DOHH2 (cell line): ENCODE measurements around the gene KCNN3.

ENCODE experiments used
- EZH2phosphoT487 ChIP-seq: fragments of 200-600 bp; sonication (generic); IDR thresholded peaks from 2 replicates; pipeline ENCODE4 v1.6.1; 2017; ENCODE audit warnings: borderline replicate concordance, mild to moderate bottlenecking, antibody characterized with exemption, low read length, moderate library complexity, mixed read lengths
- TF ChIP-seq, protein P1 (sequence below): fragments of 200-600 bp; sonication (generic); IDR thresholded peaks from one replicate; pipeline ENCODE4 v1.5.1; 2014; ENCODE audit warnings: antibody characterized with exemption, mild to moderate bottlenecking, low read depth, low read length; ENCODE audit not compliant: poor library complexity, severe bottlenecking

DNA sequence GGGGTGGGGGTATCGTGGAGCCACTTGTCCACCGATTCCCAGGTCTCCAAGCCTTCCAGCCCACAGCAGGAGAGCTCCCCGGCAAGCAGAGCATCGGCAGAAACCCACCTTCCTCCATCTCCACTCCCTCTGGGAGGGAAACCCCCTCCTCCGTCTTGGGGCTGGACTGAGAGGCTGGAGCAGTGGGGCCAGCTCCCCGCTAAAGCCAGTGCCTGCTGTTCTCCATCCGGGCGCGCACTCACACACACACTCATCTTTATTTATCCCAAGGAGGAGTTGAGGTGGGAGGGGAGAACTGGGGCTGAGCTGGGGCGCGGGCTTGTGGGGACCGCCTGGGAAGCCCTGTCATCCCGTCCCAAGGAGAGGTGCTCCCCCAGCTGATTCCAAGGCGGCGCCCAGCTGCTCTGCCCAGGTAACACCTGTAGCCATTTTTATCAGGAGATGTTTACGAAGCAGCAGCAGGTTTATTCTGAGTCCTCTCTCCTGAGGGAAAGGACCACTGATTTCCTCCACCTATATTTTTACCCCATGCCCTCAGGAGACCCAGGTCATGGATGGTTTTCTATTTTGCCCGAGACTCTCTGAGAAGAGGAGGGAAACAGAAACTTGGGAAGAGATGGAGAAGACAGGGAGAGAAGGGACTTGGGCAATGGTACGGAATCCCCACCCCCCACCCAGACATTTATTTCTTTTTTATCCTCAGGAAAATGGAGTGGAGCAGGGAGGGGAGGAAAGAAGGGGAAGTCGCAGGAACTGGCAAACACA, 2.1 kb downstream of the KCNN3 start:
- TF ChIP-seq, protein P1, sequence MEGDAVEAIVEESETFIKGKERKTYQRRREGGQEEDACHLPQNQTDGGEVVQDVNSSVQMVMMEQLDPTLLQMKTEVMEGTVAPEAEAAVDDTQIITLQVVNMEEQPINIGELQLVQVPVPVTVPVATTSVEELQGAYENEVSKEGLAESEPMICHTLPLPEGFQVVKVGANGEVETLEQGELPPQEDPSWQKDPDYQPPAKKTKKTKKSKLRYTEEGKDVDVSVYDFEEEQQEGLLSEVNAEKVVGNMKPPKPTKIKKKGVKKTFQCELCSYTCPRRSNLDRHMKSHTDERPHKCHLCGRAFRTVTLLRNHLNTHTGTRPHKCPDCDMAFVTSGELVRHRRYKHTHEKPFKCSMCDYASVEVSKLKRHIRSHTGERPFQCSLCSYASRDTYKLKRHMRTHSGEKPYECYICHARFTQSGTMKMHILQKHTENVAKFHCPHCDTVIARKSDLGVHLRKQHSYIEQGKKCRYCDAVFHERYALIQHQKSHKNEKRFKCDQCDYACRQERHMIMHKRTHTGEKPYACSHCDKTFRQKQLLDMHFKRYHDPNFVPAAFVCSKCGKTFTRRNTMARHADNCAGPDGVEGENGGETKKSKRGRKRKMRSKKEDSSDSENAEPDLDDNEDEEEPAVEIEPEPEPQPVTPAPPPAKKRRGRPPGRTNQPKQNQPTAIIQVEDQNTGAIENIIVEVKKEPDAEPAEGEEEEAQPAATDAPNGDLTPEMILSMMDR = no peak
- TF ChIP-seq EZH2phosphoT487 = no peak
